Gastrocnemius medialis (tissue), 4 donors: ENCODE measurements around the gene THTPA.

Experiments used
- POLR2A ChIP-seq, 2 donors: fragments of 450-650 bp; IDR thresholded peaks; one replicate each; pipeline ENCODE4 v1.6.1; 2017; ENCODE audit warnings: antibody characterized with exemption in 2 of 2, mild to moderate bottlenecking in 2 of 2, moderate library complexity in 2 of 2
- TF ChIP-seq, protein P1 (sequence below), 5 experiments: fragments of 450-650 bp in 3 of 5; fragments of 200-600 bp in 2 of 5; sonication (generic) in 2 of 5; IDR thresholded peaks in 4 of 5; conservative IDR thresholded peaks in 1 of 5; 1 replicate in 4 of 5; 2 replicates in 1 of 5; pipeline ENCODE4 v1.5.1; 2016 to 2019; ENCODE audit warnings: antibody characterized with exemption in 5 of 5, mild to moderate bottlenecking in 3 of 5, moderate library complexity in 3 of 5

DNA sequence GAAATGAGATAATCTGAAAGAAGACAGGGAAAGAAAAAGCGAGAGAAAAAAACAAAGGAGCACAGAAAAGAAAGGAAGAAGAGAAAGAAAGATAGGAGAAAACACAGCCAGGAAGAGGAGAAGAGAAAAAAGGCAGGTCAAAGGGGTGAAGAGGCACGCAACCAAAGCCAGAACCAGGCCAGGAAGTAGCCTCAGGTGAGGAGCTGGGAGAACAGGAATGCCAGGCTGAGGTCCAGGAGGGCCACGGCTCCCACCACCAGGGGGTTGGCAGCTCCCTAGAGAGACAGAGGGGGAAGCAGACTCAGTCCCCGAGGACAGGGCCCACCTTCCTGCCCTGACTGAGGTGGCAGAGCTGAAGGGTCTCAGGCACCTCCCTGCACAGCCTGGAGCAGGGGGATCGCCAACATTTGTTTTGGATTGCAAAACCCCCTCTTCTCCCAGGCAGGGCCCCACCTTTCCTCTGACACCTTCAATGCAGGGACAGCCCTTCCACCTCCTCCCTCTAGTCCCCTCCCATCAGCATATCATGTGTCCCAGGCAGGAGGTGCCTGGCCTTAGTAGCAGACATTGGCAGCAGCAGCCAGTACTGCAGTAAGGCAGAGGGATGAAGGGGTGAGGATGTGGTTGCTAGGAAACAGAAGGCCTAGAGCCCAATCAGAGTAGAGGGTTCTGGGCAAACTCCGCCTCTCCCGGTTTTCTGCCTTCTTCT lies 13.5 kb downstream of the THTPA start:
- TF ChIP-seq, protein P1, sequence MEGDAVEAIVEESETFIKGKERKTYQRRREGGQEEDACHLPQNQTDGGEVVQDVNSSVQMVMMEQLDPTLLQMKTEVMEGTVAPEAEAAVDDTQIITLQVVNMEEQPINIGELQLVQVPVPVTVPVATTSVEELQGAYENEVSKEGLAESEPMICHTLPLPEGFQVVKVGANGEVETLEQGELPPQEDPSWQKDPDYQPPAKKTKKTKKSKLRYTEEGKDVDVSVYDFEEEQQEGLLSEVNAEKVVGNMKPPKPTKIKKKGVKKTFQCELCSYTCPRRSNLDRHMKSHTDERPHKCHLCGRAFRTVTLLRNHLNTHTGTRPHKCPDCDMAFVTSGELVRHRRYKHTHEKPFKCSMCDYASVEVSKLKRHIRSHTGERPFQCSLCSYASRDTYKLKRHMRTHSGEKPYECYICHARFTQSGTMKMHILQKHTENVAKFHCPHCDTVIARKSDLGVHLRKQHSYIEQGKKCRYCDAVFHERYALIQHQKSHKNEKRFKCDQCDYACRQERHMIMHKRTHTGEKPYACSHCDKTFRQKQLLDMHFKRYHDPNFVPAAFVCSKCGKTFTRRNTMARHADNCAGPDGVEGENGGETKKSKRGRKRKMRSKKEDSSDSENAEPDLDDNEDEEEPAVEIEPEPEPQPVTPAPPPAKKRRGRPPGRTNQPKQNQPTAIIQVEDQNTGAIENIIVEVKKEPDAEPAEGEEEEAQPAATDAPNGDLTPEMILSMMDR (IDR thresholded peaks at IDR 0.05 in 4 of 5, conservative IDR thresholded peaks at IDR 0.05 in 1 of 5): no peak
- no peak for TF ChIP-seq POLR2A (IDR thresholded peaks at IDR 0.05)
